OCI-LY7 (cell line): ENCODE measurements around the gene RPL36A. TPM values are rescaled to one million over a fixed set of nuclear protein-coding genes. Genes with fewer than 3 reads are reported as not detected.

Experiments
- BruUV-seq: library from RNA; stranded (reverse); fragments of 400-500 nt; replicated peaks from 2 replicates; lab custom pipeline; 2021; lab: Mats Ljungman, UMichigan
- CTCF ChIA-PET: fragments of 300-600 bp; sonication (Branson Sonifier 250); formaldehyde crosslinking; loops from one replicate; lab custom pipeline; 2022; ENCODE audit warnings: antibody characterized with exemption; ENCODE audit not compliant: unreplicated experiment; lab: Charles Lee
- POLR2A ChIA-PET: fragments of 300-600 bp; sonication (Branson Sonifier 250); formaldehyde crosslinking; loops from one replicate; lab custom pipeline; 2022; ENCODE audit warnings: antibody characterized with exemption; lab: Charles Lee
- DNase-seq: peaks from one replicate; pipeline ENCODE4 v3.0.0-alpha.2; 2015; ENCODE audit warnings: low spot score
- H2AFZ ChIP-seq: fragments of 200-600 bp; sonication (generic), shearing (Covaris generic); 2 replicates; pipeline ENCODE4 v1.6.1; 2014; ENCODE audit warnings: mild to moderate bottlenecking, antibody characterized with exemption, low read length, moderate library complexity
- H3K27ac ChIP-seq: fragments of 200-600 bp; sonication (generic); 2 replicates; pipeline ENCODE4 v1.5.1; 2014; ENCODE audit warnings: mixed run types, low read depth, mild to moderate bottlenecking, moderate library complexity, low read length, inconsistent platforms; ENCODE audit not compliant: poor library complexity, severe bottlenecking
- H3K36me3 ChIP-seq: fragments of 200-600 bp; sonication (generic); 2 replicates; pipeline ENCODE4 v1.6.1; 2014; ENCODE audit warnings: mild to moderate bottlenecking, antibody characterized with exemption, low read length, moderate library complexity, mixed read lengths; ENCODE audit not compliant: insufficient read depth
- H3K4me1 ChIP-seq: fragments of 200-600 bp; sonication (generic); 2 replicates; pipeline ENCODE4 v1.5.1; 2014; ENCODE audit warnings: mild to moderate bottlenecking, low read length; ENCODE audit not compliant: insufficient read depth, poor library complexity, severe bottlenecking
- H3K4me2 ChIP-seq: fragments of 200-600 bp; sonication (generic); 2 replicates; pipeline ENCODE4 v1.6.1; 2014; ENCODE audit warnings: mild to moderate bottlenecking, low read length
- H3K4me3 ChIP-seq: fragments of 200-600 bp; sonication (generic); 2 replicates; pipeline ENCODE4 v1.5.1; 2014; ENCODE audit warnings: mild to moderate bottlenecking, low read depth, low read length; ENCODE audit not compliant: poor library complexity, severe bottlenecking
- H3K79me2 ChIP-seq: fragments of 200-600 bp; sonication (generic); 2 replicates; pipeline ENCODE4 v1.6.1; 2016; ENCODE audit warnings: low read depth, mild to moderate bottlenecking, low read length, moderate library complexity, mixed read lengths; ENCODE audit not compliant: insufficient read depth
- H3K9me2 ChIP-seq: fragments of 200-600 bp; sonication (generic); 2 replicates; pipeline ENCODE4 v1.6.1; 2016; ENCODE audit warnings: mild to moderate bottlenecking, low read length, mixed read lengths; ENCODE audit not compliant: insufficient read depth
- H3K9me3 ChIP-seq: fragments of 200-600 bp; sonication (generic); 2 replicates; pipeline ENCODE4 v1.6.1; 2014; ENCODE audit warnings: mild to moderate bottlenecking, mixed run types, low read length, mixed read lengths
- H4K20me1 ChIP-seq: fragments of 200-600 bp; sonication (generic); 2 replicates; pipeline ENCODE4 v1.6.1; 2014; ENCODE audit warnings: mild to moderate bottlenecking, antibody characterized with exemption, low read length, moderate library complexity, mixed read lengths; ENCODE audit not compliant: insufficient read depth
- EZH2phosphoT487 ChIP-seq: fragments of 200-600 bp; sonication (generic); IDR thresholded peaks from 2 replicates; pipeline ENCODE4 v1.6.1; 2018; ENCODE audit warnings: low read depth, borderline replicate concordance, mild to moderate bottlenecking, mixed run types, antibody characterized with exemption, low read length, moderate library complexity, mixed read lengths
- intact Hi-C: fragments of 100-400 bp; cut with micrococcal nuclease; formaldehyde crosslinking; loops from one replicate; pipeline ENCODE4 v1.10.0; 2022; ENCODE audit not compliant: unreplicated experiment
- total RNA-seq, 2 experiments: library from RNA; depleted of rRNA in 1 of 2; stranded (reverse); fragments of >200 nt in 1 of 2; shearing (Covaris generic) in 1 of 2; gene quantifications; 2 replicates each; pipeline ENCODE4 v1.2.3, GENCODE V29; 2014 to 2022
- TF ChIP-seq, protein P1 (sequence below): fragments of 200-600 bp; sonication (generic); conservative IDR thresholded peaks from 2 replicates; pipeline ENCODE4 v1.5.1; 2014; ENCODE audit warnings: mild to moderate bottlenecking, antibody characterized with exemption, low read length, moderate library complexity, mixed read lengths

Gene RPL36A
- total RNA-seq, 2 experiments from 2014 or later = 431 to 2,042 TPM

DNA sequence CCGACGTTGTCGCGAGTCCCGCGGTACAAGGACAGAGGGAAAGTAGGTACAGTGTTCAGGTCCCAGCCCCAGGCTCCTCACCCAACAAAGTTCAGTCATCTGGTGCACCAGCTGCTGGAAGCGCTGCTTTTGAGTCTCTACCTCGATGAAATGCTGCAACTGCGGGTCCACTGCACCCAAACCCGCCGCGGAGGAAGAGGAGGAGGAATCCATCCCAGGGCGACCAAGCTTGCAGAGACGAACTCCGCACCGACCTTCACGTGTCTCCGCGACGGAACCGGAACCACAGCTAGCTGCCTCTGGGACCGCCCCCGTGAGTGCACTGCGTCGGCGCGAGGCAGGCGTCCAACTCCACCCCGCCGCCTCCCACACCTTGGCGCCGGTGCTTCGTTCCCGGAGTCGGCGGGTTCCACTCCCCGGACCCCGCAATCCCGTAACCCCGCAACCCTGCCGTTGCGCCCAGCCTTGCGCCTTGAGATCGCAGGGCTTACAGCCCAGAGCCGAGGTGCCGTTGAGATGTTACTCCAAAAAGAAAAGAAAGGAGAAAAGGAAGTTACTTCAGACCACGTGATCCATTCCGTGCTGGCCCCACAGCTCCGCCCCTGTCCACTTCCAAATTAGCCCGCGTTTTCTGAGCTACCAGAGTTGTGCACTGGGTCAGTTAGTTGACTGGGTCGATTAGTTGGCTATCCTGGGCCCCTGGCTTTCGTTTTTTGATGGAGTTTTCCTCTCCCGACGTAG lies 42.2 kb upstream of the RPL36A start, which contains the start of gene TIMM8A:
Gene TIMM8A, minus strand, starts transcription at position 291 of the 741 bp plus-strand sequence. Its CDS starts 78 bp downstream, at position 213.
- Histone ChIP-seq H3K9me2 (no peaks in the 10 kb centered on the region), H3K4me3 (peak within 1 kb of the TSS; percentile 99), H3K4me1 (peaks cover 24% of the 10 kb centered on the region), H3K9me3 (no peaks in the 10 kb centered on the region), H3K27ac (peak within 1 kb of the TSS; percentile 59), H3K4me2 (peak within 1 kb of the TSS; percentile 75), H4K20me1 (peaks cover 8% of the 10 kb centered on the region; the same call in 1 of the 2 replicates), H2AFZ (peak within 1 kb of the TSS; percentile 70; the same call in 1 of the 2 replicates), H3K79me2 (peaks cover 46% of the 10 kb centered on the region), H3K36me3 (peaks cover 77% of the 10 kb centered on the region)
- peak; percentile 84 for DNase-seq
- TF ChIP-seq, protein P1, sequence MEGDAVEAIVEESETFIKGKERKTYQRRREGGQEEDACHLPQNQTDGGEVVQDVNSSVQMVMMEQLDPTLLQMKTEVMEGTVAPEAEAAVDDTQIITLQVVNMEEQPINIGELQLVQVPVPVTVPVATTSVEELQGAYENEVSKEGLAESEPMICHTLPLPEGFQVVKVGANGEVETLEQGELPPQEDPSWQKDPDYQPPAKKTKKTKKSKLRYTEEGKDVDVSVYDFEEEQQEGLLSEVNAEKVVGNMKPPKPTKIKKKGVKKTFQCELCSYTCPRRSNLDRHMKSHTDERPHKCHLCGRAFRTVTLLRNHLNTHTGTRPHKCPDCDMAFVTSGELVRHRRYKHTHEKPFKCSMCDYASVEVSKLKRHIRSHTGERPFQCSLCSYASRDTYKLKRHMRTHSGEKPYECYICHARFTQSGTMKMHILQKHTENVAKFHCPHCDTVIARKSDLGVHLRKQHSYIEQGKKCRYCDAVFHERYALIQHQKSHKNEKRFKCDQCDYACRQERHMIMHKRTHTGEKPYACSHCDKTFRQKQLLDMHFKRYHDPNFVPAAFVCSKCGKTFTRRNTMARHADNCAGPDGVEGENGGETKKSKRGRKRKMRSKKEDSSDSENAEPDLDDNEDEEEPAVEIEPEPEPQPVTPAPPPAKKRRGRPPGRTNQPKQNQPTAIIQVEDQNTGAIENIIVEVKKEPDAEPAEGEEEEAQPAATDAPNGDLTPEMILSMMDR = no peak
- no peak for TF ChIP-seq EZH2phosphoT487
- POLR2A ChIA-PET = interaction anchor here (0.6 to 3.2 kb wide), 9 partner anchors 10 to 454 kb away, joined by 3 to 15 read pairs (median 6); partner anchors contain the start of genes BTK and RPL36A
- intact Hi-C loops = loop anchor here (2.0 to 5.0 kb wide), 2 partner anchors 42 to 59 kb away; partner anchors contain the start of genes GLA, HNRNPH2 and RPL36A
- TSS peak; percentile 85 for BruUV-seq
- CTCF ChIA-PET = no interaction called here

DNA sequence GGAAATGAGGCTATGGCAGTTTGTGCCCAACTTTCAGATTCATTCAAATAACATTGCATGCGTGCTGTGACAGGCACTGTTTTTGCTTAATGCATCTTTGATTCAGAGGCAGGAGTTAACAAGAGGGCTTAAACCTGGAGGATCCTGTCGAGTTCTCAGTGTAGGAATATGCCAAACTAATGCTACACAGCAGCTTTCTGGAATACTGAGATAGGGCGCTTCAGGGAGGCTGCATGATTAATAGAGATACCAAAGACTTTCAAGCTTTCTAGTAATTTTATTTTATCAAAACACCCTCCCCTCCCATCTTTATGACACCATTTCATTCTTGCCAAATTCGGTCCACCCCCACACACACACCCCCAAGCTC lies 41.6 kb upstream of the RPL36A start:
- ChIA-PET POLR2A (interaction anchor here (0.7 to 3.2 kb wide), 8 partner anchors 9 to 41 kb away, joined by 3 to 15 read pairs (median 5); partner anchors contain the start of genes BTK and RPL36A), CTCF (no interaction called here)
- H3K79me2 ChIP-seq = peaks cover 44% of the 10 kb centered on the region
- H3K9me2 ChIP-seq = no peaks in the 10 kb centered on the region
- DNase-seq = no peak
- no peaks in the 10 kb centered on the region for H3K9me3 ChIP-seq
- H4K20me1 ChIP-seq = peaks cover 8% of the 10 kb centered on the region; the same call in 1 of the 2 replicates
- intact Hi-C loops = loop anchor here (2.0 to 5.0 kb wide), 2 partner anchors 42 to 58 kb away; partner anchors contain the start of genes GLA, HNRNPH2 and RPL36A
- peaks cover 78% of the 10 kb centered on the region for H3K36me3 ChIP-seq
- peak overlapping the region; percentile 75 for H3K4me2 ChIP-seq
- TF ChIP-seq, protein P1 = no peak
- peak overlapping the region; percentile 70; the same call in 1 of the 2 replicates for H2AFZ ChIP-seq
- H3K27ac ChIP-seq = peak overlapping the region; percentile 59
- H3K4me3 ChIP-seq = peak overlapping the region; percentile 99
- H3K4me1 ChIP-seq = peaks cover 24% of the 10 kb centered on the region
- no TSS peak for BruUV-seq
